Neuronal stem cell (in vitro differentiated cells): ENCODE measurements around the gene ANGPTL4. TPM values are rescaled to one million over a fixed set of nuclear protein-coding genes. Genes with fewer than 3 reads are reported as not detected.
"Not testable (repeated sequence)": the region's sequence is repeated elsewhere in the genome, so short reads cannot be mapped to it uniquely, and the experiment has no call there.

Experiments used
- DNase-seq: peaks from one replicate; pipeline ENCODE4 v3.0.0-alpha.2; 2013; ENCODE audit warnings: low spot score
- H2AFZ ChIP-seq: one replicate; pipeline ENCODE4 v1.6.1; 2013; ENCODE audit warnings: mild to moderate bottlenecking, low read length, inconsistent platforms
- H2AK5ac ChIP-seq: 2 replicates; pipeline ENCODE4 v1.6.1; 2013; ENCODE audit warnings: low read depth, mild to moderate bottlenecking, inconsistent platforms, low read length, moderate library complexity, mixed read lengths
- H2BK120ac ChIP-seq: 2 replicates; pipeline ENCODE4 v1.6.1; 2013; ENCODE audit warnings: low read depth, mild to moderate bottlenecking, inconsistent platforms, low read length, moderate library complexity, mixed read lengths
- H2BK12ac ChIP-seq: one replicate; pipeline ENCODE4 v1.6.1; 2013; ENCODE audit warnings: low read length, inconsistent platforms
- H2BK15ac ChIP-seq: 2 replicates; pipeline ENCODE4 v1.6.1; 2013; ENCODE audit warnings: mild to moderate bottlenecking, low read length, inconsistent platforms, mixed read lengths
- H2BK5ac ChIP-seq: one replicate; pipeline ENCODE4 v1.6.1; 2013; ENCODE audit warnings: inconsistent platforms, mild to moderate bottlenecking, low read length, moderate library complexity
- H3K14ac ChIP-seq: one replicate; pipeline ENCODE4 v1.6.1; 2013; ENCODE audit warnings: low read length, inconsistent platforms
- H3K18ac ChIP-seq: 2 replicates; pipeline ENCODE4 v1.6.1; 2013; ENCODE audit warnings: low read length, inconsistent platforms
- H3K23ac ChIP-seq: 2 replicates; pipeline ENCODE4 v1.6.1; 2013; ENCODE audit warnings: low read depth, mild to moderate bottlenecking, mixed read lengths, low read length, inconsistent platforms; ENCODE audit not compliant: poor library complexity
- H3K27ac ChIP-seq: replicated peaks from 3 replicates; pipeline ENCODE4 v1.5.1; 2013; ENCODE audit warnings: low read length, inconsistent platforms
- H3K27me3 ChIP-seq, 3 experiments: 2 replicates each; pipeline ENCODE4 v1.6.1; 2013; ENCODE audit warnings: low read length in 3 of 3, mild to moderate bottlenecking in 2 of 3, inconsistent platforms in 1 of 3, low read depth in 1 of 3, mixed read lengths in 1 of 3, moderate library complexity in 1 of 3; ENCODE audit not compliant: control insufficient read depth in 3 of 3, insufficient read depth in 3 of 3
- H3K36me3 ChIP-seq, 2 donors: replicated peaks in 1 of 2; 2 replicates each; pipeline ENCODE4 v1.6.1; 2013; ENCODE audit warnings: low read length in 2 of 2; ENCODE audit not compliant: control insufficient read depth in 2 of 2, insufficient read depth in 2 of 2
- H3K4ac ChIP-seq: 2 replicates; pipeline ENCODE4 v1.6.1; 2013; ENCODE audit warnings: inconsistent platforms, mild to moderate bottlenecking, low read length, moderate library complexity
- H3K4me1 ChIP-seq, 2 donors: 1 replicate in 1 of 2; 2 replicates in 1 of 2; pipeline ENCODE4 v1.6.1; 2013; ENCODE audit warnings: low read length in 2 of 2, low read depth in 1 of 2; ENCODE audit not compliant: control insufficient read depth in 2 of 2, insufficient read depth in 1 of 2
- H3K4me2 ChIP-seq: one replicate; pipeline ENCODE4 v1.6.1; 2013; ENCODE audit warnings: mild to moderate bottlenecking, low read length, inconsistent platforms; ENCODE audit not compliant: insufficient read depth, poor library complexity, severe bottlenecking
- H3K4me3 ChIP-seq, 2 donors: 2 replicates each; pipeline ENCODE4 v1.5.1; 2013; ENCODE audit warnings: low read length in 2 of 2, mild to moderate bottlenecking in 2 of 2, inconsistent platforms in 1 of 2, moderate library complexity in 1 of 2
- H3K79me1 ChIP-seq: one replicate; pipeline ENCODE4 v1.6.1; 2013; ENCODE audit warnings: low read depth, mild to moderate bottlenecking, inconsistent platforms, low read length, moderate library complexity
- H3K9ac ChIP-seq: one replicate; pipeline ENCODE4 v1.6.1; 2013; ENCODE audit warnings: mild to moderate bottlenecking, low read depth, low read length, inconsistent platforms; ENCODE audit not compliant: poor library complexity
- H3K9me3 ChIP-seq, 2 donors: replicated peaks in 1 of 2; 2 replicates each; pipeline versions ENCODE3 to v1.6.1; 2013; ENCODE audit warnings: low read length in 2 of 2, mild to moderate bottlenecking in 2 of 2, inconsistent platforms in 1 of 2, low read depth in 1 of 2, mixed read lengths in 1 of 2, moderate library complexity in 1 of 2; ENCODE audit not compliant: control insufficient read depth in 2 of 2, insufficient read depth in 1 of 2
- H4K8ac ChIP-seq: one replicate; pipeline ENCODE4 v1.6.1; 2013; ENCODE audit warnings: low read depth, mild to moderate bottlenecking, inconsistent platforms, low read length, moderate library complexity
- H4K91ac ChIP-seq: one replicate; pipeline ENCODE4 v1.6.1; 2013; ENCODE audit warnings: low read length, low read depth, mild to moderate bottlenecking, inconsistent platforms; ENCODE audit not compliant: poor library complexity
- WGBS, 2 donors: extraction: QIAGEN DNeasy Blood & Tissue Kit; methylation state at CpG; one replicate each; pipeline ENCODE4 v1.1.7; 2013; ENCODE audit warnings: missing lambda C conversion rate in 2 of 2, mixed read lengths in 1 of 2; ENCODE audit not compliant: insufficient read length in 2 of 2, insufficient replicate concordance in 1 of 2; ENCODE audit errors: extremely low coverage in 2 of 2; 5-methylcytosine and 5-hydroxymethylcytosine counted together
- polyA plus RNA-seq, 2 experiments: library from polyadenylated mRNA; stranded (reverse); fragments of 200-250 nt; gene quantifications; one replicate each; pipeline ENCODE4 v1.2.3, GENCODE V29; 2013

Gene ANGPTL4, protein sequence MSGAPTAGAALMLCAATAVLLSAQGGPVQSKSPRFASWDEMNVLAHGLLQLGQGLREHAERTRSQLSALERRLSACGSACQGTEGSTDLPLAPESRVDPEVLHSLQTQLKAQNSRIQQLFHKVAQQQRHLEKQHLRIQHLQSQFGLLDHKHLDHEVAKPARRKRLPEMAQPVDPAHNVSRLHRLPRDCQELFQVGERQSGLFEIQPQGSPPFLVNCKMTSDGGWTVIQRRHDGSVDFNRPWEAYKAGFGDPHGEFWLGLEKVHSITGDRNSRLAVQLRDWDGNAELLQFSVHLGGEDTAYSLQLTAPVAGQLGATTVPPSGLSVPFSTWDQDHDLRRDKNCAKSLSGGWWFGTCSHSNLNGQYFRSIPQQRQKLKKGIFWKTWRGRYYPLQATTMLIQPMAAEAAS
- polyA plus RNA-seq (2013, experiment 1 of 2) = 2.7 TPM
- polyA plus RNA-seq (2013, experiment 2 of 2) = 3.0 TPM

DNA sequence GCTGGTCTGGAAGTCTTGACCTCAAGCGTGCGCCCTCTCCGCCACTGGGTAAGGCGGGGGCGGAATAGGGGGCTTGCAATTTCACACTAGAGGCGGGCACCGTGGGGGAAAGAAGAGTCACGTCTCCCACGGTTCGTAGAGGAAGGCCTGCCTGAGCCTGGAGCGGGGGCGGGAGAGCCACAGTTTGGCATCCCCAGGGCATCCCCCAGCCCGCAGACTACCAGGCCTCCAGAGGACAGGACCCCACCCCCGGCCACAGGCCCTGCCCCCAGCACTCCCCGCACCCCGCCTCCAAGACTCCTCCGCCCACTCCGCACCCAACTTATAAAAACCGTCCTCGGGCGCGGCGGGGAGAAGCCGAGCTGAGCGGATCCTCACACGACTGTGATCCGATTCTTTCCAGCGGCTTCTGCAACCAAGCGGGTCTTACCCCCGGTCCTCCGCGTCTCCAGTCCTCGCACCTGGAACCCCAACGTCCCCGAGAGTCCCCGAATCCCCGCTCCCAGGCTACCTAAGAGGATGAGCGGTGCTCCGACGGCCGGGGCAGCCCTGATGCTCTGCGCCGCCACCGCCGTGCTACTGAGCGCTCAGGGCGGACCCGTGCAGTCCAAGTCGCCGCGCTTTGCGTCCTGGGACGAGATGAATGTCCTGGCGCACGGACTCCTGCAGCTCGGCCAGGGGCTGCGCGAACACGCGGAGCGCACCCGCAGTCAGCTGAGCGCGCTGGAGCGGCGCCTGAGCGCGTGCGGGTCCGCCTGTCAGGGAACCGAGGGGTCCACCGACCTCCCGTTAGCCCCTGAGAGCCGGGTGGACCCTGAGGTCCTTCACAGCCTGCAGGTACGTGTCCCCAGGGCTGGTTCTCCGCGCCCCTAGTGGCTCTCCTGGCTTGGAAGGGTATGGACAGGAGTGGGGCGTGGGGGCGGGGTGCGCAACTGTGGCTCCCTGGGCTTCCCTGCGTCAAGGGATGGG is at the start of gene ANGPTL4:
Gene ANGPTL4, plus strand, starts transcription at position 353 of the 969 bp plus-strand sequence. Its CDS starts 167 bp downstream, at position 520.
- Histone ChIP-seq H3K4me1 (peaks cover 16% of the 10 kb centered on the region in 2 donors), H3K18ac (peak within 1 kb of the TSS; percentile 98), H3K79me1 (peaks cover 2% of the 10 kb centered on the region), H3K23ac (peak within 1 kb of the TSS; percentile 98), H2BK5ac (peak within 1 kb of the TSS; percentile 66), H3K27ac (peak within 1 kb of the TSS; percentile 56), H3K4me3 (peak within 1 kb of the TSS; percentile 42 to 79), H2BK15ac (peak within 1 kb of the TSS; percentile 58), H3K36me3 (peaks cover 0 to 2% of the 10 kb centered on the region in 2 donors), H4K91ac (no peak within 1 kb of the TSS), H3K14ac (peak within 1 kb of the TSS; percentile 89), H3K4ac (no peak within 1 kb of the TSS), H2BK120ac (peak within 1 kb of the TSS; percentile 72), H4K8ac (no peak within 1 kb of the TSS), H3K9me3 (peaks cover 0 to 2% of the 10 kb centered on the region in 2 donors), H3K27me3 (peaks cover 0 to 23% (median 23%) of the 10 kb centered on the region in 3 experiments), H2AFZ (peak within 1 kb of the TSS; percentile 88), H3K9ac (peak within 1 kb of the TSS; percentile 86), H2AK5ac (peak within 1 kb of the TSS; percentile 47), H3K4me2 (peak within 1 kb of the TSS; percentile 89), H2BK12ac (peak within 1 kb of the TSS; percentile 69)
- WGBS, 2 donors = no CpG with 5 or more reads among the region's 81 CpGs
- DNase-seq = peak; percentile 64

DNA sequence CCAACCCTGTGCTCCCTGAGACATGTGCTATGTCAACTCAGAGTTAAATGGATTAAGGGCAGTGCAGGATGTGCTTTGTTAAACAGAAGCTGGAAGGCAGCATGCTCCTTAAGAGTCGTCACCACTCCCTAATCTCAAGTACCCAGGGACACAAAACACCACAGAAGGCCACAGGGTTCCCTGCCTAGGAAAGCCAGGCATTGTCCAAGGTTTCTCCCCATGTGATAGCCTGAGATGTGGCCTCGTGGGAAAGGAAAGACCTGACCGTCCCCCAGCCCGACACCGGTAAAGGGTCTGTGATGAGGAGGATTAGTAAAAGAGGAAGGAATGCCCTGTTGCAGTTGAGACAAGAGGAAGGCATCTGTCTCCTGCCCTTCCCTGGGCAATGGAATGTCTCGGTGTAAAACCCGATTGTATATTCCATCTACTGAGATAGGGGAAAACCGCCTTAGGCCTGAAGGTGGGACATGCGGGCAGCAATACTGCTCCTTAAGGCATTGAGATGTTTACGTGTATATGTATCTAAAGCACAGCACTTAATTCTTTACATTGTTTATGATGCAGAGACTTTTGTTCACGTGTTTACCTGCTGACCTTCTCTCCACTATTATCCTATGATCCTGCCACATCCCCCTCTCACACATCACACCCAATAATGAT is 48.8 kb upstream of the ANGPTL4 start:
- not testable (repeated sequence) for H3K9me3 ChIP-seq, H3K18ac ChIP-seq, H3K14ac ChIP-seq, H3K4me1 ChIP-seq, H2BK12ac ChIP-seq, H3K4me3 ChIP-seq, H4K91ac ChIP-seq, H3K23ac ChIP-seq, H3K79me1 ChIP-seq, H3K27me3 ChIP-seq, H3K9ac ChIP-seq, H2AFZ ChIP-seq, DNase-seq, H2BK120ac ChIP-seq, H3K27ac ChIP-seq, H3K4ac ChIP-seq, H3K4me2 ChIP-seq, H2BK15ac ChIP-seq, H4K8ac ChIP-seq, H2BK5ac ChIP-seq, H2AK5ac ChIP-seq
- no CpG with 5 or more reads among the region's 11 CpGs for WGBS, 2 donors
- H3K36me3 ChIP-seq = peaks cover 31 to 67% of the 10 kb centered on the region in 2 donors

DNA sequence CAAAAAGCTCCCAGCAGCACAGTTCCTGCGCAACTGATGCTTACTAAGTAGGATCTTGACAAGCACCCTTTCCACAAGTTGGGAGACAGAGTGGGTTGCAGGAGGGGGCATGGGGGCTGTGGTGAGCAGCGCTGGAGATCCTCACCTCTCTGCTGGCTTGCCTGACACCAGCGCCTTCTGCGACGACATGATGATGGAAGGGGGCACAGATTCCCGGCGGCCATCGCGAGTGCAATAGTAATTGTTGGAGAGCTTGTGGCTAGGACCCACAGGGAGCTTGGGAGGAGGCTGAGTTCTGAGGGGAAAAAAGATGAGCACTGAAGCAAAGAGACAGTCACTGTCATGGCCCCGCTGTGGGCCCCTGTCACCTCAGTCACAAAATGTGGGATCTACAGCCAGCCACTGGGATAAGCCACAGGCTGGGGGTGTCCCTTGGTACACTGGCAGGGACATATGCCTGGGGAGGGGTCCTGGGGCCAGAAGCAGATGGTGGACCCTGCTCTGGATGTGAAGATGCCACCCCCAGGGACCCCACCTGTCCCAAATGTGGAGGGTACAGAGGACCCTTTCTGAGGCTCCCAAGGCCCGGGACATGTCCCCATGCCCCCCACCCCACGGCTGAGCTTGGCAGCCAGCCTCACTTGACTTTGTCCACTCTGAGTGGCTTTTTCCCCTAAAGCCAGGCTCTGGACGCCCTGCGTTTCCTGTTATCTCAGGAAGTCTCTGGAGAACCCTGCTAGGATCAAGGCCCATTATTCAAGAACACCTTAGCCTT is 47.4 kb upstream of the ANGPTL4 start:
- H3K4ac ChIP-seq = no peak overlapping the region
- H2AFZ ChIP-seq = no peak overlapping the region
- peaks cover 4% of the 10 kb centered on the region in 2 donors for H3K4me1 ChIP-seq
- H3K36me3 ChIP-seq = peaks cover 23 to 54% of the 10 kb centered on the region in 2 donors
- H3K23ac ChIP-seq = no peak overlapping the region
- no peak overlapping the region for H2BK5ac ChIP-seq
- H3K9ac ChIP-seq = no peak overlapping the region
- no peak overlapping the region for H4K8ac ChIP-seq
- H3K27me3 ChIP-seq = no peaks in the 10 kb centered on the region
- no peak overlapping the region for H3K4me3 ChIP-seq
- H2BK15ac ChIP-seq = no peak overlapping the region
- no peaks in the 10 kb centered on the region for H3K9me3 ChIP-seq
- no peak overlapping the region for H2BK12ac ChIP-seq
- no peak overlapping the region for H3K4me2 ChIP-seq
- H3K18ac ChIP-seq = no peak overlapping the region
- no peak overlapping the region for H2BK120ac ChIP-seq
- no CpG with 5 or more reads among the region's 14 CpGs for WGBS, 2 donors
- no peak overlapping the region for H2AK5ac ChIP-seq
- no peak for DNase-seq
- no peak overlapping the region for H4K91ac ChIP-seq
- no peak overlapping the region for H3K14ac ChIP-seq
- peaks cover 9% of the 10 kb centered on the region for H3K79me1 ChIP-seq
- H3K27ac ChIP-seq = no peak overlapping the region
